HG03108 (cell line): ENCODE results near the gene TMA16.
A peak's percentile ranks its signal among the peaks of the same experiment; 100 is the strongest.

Experiments
- ATAC-seq: cut with Tn5 transposase; IDR thresholded peaks from one replicate; pipeline ENCODE4 v1.9.1; 2021; ENCODE audit warnings: moderate library complexity; ENCODE audit not compliant: unreplicated experiment

Gene TMA16

DNA sequence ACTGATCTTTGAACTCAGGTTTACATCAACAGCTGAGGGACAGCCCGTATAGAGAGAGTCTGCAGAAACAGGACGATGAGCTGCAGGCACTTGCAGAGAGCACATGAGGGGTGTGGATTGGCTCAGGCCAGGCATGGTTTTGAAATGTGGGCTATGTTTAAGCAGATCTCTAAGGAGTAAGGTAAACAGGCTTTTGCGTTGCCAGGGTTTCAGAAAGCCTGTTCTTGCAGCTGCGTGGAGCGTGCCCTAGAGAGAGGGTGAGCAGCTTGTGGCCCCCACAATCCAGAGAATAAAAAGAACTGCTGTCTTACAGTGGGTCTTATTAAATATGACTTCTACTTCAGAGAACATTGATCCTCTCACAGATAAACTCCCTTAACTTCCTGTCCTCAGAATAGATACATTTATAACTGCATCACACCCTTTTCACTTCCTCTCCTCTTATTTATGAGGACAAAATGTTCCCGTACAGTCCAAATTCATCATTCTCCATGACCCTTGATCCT lies 64.1 kb downstream of the TMA16 start:
- peak; percentile 42 for ATAC-seq

DNA sequence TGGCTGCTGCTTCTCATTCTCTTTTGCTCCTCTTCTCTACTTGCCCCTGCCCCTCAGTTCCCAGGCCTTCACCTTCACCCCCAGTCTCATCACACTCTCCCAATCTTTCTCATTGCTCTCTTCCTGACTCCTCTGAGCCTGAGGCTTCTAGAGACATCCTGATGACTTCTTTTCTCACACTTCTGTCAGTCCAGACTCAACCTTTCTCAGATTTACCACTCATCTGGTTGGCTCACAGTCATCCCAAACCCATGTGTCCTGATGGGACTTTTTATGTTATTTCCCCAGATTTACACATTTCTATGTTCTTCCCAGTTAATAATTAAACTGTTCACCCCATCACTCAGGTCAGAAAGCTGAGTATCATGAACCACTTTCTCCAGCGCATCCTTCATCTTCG lies 68.0 kb downstream of the TMA16 start:
- no peak for ATAC-seq

DNA sequence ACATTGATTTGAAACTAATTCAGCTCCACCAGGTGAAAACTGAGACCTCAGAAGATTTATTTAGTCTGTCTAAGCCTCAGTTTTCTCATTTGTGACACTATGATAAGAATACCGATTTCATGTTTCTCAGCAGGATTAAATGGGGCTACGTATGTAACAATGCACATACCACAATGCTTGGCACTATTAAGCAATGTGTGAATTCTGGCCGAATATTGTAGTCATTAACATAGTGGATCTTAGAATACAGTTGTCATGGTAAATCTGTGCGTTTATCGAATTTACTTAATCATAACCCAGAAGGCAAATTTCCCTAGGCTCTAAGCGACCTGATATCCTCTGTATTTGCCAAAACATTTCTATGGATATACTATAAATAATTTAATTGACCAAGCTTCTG lies 69.1 kb downstream of the TMA16 start:
- no peak for ATAC-seq

DNA sequence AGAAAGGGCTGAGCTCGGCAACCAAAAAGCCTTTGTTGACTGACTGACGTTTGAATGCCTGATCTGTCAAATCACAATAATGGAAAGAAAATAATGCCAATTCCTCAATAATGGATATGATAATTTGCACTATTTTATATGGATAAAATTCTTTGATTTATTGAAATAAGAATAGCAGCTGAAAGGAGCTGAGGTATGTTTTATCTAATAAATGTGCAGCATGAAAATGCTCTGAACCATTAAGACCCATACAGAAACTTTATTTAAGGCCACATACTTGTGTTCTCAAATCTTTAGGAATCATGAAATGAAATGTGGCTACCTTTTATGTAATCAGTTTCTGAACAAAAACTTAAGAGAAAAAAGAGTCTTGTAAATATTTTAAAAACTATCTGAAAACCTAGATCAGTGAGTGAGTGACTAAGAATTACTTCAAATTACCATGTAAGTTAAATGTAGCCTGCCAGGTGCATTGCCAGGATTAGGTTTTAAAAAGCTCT lies 69.8 kb downstream of the TMA16 start:
- no peak for ATAC-seq

DNA sequence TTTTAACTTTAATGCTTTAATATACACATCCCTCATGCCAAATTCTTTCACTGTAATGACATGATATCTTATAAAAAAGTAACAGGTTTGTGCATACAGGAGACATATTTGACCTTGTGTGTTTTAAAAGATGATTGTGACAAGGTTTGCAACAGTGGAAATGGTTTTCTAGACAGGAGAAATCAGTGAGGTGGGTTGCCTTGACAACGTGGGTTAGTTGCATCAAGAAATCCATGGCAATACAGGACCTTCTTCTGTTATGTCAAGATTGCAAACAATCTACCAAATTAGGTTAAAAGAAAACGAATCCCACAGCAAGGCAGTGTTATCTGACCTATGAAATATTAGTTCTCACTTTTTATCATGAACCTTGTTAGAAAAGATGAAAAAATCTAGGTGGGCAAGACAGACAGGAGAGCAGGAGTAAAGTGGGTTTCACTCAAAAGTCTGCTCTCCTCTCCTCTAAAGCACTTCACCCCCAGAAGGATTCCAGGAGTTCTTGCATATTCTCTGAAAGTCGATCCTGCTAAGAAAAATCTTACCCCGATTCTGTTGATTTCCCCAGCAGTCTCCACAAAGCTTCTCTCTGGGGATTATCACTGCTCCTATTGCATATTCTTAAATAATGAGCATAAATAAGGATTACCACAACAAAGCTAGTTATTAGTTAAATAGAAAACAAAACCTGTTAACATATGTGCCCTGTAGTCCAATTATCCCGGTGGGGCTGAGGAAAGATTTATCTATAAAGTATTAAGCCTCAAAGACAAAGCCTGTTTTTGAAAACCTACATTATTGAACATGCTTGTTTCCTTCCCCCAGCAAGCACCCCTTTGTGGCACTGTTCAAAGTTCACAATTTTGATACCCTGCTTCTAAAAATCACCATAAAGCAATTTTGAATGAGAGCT lies 71.0 kb downstream of the TMA16 start:
- no peak for ATAC-seq

DNA sequence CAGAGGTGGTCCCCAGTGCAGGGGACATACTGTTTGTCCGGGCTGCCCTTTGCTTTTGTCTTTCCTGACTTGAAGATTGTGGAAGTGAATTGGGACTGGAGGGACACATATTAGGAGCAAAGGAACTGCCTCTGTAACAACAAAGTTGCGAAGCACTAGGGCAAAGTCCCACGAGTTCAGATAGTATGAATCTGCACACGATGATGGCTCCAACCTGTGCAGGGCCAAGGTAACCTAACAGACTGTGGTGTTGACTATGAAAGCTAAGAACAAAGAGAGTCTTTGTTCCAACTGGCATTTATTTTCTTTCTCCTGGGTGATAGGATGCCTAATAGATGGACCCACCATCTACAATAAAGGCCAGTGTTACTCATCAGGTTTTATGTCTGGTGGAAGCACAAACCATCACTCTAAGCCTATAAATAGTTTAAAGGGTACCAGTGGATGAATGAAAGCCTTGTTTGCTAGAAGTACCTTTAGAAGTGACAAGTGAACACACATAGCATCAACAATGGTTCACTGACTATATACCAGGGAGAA lies 71.8 kb downstream of the TMA16 start:
- ATAC-seq: no peak

DNA sequence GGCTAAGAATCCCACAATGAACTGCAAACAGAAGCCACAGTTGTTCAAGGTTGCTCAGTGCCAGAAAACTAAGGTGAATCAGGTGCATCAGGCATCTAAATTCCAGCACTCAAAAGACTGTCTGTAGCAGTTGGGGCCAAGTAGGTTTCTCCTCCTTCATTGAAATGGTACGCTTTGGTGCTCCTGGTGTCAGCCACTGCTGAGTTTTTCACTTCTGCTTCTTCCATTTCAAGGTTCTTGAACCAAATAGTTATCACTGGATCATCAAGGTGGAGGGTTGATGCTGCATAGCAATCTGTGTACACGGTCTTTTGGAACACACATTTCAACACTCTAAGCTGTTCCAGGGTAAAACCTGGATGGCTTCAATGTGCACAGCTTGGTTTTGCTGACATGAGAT lies 74.4 kb downstream of the TMA16 start:
- peak; percentile 80 for ATAC-seq
